Activated naive CD4-positive, alpha-beta T cell treated with anti-CD3 and anti-CD28 coated beads, Interleukin-2, amount 50 U/mL, for 16 hours (primary cell): Measurements from ENCODE around the gene RFNG.

Experiments
- DNase-seq: peaks from one replicate; pipeline ENCODE4 v3.0.0-alpha.2; 2020

The RFNG gene

DNA sequence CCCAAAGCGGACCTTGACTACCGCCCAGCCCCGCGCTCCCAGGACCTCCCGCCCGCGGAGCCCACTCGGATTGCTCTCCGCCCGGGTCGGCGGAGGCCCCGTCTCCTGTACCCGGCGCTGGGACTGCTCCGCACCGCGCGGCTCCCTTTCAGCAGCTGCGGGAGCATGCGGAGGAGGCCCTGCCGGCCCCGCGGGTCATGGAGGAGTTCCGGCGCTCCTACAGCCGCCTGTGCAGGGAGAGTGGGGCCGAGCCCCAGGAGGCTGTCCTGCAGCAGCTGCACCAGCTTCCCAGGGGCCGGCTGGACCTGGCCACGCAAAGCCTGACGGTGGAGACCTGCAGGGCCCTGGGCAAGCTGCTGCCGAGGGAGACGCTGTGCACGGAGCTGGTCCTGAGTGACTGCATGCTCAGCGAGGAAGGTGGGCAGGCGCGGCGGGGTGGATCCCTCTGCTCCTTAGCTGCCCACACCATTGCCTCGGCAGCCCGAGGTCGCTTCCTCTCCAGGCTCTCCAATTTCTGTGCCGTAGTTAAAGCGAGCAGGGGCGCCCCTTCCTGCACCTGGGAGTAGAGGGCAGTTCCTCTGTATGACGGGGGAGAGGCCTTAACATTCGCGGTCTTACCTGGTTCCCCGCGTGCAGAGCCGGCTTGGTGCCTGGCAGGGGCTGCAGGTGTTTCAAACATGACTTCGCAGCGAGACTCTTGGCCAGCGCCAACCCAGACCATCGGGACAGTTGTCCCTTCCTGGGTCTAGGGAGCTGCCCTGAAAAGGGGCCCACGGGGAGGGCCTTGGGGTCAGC lies 28.0 kb downstream of the RFNG start:
- peak; percentile 31 for DNase-seq

DNA sequence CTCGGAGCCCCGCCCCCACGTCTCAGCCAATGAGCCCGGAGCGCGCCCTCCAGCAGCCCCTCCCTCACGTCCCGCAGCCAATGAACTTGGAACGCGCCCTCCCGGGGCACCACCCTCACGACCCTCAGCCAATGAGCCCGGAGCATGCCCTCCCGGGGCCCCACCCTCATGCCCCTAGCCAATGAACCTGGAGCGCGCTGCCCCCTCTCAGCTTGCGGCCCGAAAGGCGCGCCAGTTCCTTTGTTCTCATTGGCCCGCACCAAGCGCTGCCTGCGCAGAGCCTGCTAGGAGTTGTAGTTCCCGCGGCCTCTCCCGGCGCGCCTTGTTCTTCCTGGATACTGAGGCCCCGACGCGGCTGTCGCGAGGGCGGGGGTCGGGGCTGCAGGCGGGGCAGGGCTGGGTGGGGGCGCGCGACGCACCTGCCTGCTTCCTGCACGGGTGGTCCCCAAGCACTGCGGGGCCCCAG lies 28.6 kb downstream of the RFNG start, which contains the start of gene LRRC45:
LRRC45 (plus strand) TSS at position 325 of the 466 bp plus-strand sequence. CDS start 339 bp downstream, outside the sequence.
- peak; percentile 100 for DNase-seq

DNA sequence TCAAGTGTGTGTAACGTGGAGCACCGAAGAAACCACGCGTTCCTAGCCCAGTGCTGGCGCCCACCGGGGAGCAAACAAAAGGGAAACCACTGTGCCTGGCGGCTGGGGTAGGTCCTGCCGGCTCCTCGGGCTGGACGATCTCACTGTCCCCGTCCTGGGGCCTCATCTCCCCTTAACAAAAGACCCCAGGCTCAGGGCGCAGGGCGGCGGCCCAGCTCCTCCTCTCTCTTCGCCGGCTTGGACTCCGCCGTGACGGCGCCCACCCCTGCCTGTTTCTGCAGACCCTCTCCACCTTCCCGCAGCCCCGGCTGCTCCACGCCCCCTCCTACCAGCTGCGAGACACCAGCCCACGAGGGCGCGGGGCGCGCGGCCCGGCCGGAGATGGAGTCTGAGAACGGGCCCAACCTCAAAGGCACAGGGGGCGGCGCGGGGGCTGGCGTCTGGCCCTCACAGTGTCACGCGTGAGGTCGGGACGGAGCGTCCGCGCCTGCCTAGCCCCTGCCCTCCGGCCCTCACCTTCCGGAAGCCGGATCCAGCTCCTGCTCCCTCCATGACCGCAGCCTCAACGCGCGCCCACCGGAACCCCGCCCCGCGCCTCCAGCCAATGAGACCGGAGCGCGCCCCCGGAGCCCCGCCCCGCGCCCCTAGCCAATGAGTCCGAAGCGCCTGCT lies 29.2 kb downstream of the RFNG start, which contains the start of gene CENPX:
CENPX (minus strand) TSS at position 569 of the 671 bp plus-strand sequence; CDS start at position 552, 17 bp downstream.
- DNase-seq = no peak

DNA sequence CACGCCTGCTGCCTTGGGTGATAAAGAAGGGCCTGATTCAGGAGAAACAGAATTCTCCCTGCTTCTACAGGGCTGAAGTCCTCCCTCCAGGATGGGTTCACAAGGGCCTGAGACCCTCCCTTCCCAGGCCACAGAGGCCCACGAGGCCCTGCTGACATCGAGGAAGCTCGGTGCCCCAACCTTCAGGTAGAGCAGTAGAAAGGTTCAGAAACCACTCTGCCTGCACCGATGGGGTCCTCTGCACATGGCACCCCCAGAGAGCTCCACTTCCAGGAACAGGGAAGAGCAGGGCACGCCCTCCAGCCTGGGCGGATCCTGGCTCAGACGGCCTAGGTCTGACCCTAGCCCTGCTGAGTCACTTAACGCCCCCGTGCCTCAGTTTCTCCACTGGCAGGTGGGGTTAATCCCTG lies 29.7 kb downstream of the RFNG start:
- DNase-seq = no peak

DNA sequence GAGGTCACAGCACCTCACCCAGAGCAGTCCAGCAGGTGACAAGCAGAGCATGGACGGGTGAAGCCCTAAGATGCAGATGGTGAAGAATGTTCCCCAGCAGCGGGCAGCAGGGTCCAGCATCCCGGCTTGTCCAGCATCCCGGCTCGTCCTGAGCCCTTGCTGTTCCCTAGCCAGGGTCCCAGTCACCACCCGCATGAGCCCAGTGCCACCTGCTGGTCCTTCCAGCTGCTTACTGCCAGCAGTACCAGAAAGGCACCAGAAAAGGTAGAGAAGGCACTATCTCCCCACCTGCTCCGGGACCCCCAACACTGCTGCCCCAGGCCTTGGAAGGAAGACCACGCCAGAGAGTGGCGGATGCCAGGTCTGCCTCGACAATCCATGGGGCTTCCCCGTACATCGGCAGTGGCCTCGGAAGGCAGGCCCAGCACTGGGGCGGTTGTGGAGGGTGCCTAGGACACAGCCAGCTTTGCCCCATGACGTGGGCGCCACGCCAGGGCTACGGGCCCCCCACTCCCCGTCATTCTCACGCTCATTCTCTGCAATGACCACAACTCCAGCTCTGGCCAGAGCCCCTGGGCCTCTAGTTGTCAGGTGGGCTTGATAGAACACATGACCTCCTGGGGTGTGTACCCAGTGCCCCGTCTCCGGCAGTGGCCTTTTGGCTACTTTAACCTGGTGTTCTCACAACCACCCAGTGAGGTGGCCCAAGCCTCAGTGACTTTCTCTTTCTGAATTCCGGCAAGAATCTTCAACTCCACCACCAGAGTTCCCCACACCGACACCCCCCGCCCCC lies 30.3 kb downstream of the RFNG start:
- peak; percentile 60 for DNase-seq

DNA sequence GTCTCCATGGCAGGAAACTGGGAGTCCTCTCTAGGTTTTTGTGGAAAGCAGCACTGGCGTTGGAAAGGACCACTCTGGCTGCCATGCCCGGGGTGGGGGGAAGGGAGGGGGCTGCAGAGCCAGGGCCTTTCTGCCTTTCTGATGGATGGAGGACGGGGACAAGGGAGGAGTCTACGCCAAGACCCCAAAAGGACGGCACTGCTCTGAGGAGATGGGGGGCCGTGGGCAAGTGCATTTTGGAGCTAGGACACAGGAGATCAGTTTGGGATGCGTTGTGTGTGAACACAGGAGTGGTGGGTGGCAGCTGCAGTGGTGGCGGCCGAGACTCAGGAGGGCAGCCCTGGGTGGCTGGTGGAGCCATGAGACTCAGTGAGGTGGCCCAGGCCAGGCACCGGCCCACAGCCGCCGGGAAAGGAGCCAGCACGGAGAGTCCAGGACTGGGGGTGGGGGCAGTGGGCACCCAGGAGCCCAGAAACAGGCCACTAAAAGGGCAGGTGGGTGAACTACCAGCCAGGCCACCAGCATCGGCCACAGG lies 31.0 kb downstream of the RFNG start:
- no peak for DNase-seq

DNA sequence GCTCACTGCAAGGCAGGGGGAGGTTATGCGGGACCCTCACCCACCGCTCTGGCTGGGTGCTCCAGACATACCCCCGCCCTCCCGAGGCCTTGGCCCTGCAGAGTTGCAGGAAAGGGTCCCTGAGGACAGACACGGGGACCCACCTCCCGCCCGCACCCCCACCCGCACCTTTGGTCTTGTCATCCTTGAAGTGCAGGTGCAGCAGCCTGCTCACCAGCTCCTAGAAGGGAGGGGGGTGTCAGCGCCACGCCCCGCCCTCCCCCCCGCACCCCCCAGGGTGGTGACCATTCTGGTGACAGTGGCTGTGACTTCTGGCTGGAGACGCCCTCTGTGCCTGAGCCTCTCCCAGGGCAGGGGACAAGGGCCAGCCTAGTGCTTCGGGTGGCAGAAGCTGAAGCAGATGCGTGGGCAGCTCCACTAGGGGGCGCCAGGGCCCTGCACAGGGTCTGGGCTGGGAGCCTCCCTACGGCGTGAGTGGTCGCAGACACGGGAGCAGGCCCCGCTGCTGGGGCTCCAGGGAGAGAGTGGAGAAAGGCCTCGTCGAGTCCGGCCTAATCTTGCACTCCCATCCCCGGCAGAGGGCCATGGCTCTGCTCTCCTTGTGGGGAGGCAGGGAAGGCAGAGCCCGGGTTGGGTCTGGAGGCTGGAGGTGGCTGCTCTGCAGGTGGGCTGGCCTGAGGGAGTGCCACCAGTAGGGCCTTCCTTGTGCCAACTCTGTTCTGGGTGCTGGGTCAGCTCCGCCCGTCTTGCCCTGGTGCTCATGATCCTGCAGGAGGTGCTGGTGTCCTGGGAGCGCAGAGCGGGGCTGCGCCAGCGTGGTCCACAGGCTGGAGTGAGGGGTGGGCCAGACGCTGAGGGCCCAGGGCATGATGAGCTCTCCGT lies 31.7 kb downstream of the RFNG start:
- peak; percentile 69 for DNase-seq

DNA sequence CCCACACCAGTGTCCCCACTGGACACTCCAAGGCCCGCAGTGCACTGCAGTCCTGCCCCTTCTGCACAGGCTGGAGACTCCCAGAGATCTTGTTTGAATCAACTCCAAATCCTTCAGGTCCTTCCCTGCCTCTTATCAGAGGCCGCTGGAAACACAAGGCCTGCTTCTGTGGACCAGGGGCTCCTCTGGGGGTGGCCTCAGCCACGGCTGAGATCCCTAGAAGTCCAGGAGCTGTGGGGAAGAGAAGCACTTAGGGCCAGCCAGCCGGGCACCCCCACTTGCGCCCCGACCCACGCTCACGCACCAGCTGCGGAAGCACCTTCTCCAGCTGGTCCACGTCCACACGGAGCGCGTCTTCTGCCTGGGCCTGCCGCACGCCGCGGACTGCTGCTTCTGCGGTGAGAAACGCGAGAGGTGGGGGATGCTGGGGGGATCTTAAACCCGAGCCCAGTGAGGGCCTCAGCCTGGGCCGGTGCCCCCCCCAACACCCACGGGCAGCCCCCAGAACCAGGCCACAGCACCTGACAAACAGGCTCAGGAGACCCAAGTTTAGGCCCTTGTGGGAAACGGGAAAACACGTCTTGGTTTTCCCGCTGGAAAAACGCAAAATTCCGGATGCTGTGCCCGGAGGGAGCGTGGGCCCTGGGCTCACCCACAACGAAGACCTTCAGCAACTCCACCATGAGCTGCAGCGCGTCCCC lies 32.5 kb downstream of the RFNG start:
- no peak for DNase-seq

DNA sequence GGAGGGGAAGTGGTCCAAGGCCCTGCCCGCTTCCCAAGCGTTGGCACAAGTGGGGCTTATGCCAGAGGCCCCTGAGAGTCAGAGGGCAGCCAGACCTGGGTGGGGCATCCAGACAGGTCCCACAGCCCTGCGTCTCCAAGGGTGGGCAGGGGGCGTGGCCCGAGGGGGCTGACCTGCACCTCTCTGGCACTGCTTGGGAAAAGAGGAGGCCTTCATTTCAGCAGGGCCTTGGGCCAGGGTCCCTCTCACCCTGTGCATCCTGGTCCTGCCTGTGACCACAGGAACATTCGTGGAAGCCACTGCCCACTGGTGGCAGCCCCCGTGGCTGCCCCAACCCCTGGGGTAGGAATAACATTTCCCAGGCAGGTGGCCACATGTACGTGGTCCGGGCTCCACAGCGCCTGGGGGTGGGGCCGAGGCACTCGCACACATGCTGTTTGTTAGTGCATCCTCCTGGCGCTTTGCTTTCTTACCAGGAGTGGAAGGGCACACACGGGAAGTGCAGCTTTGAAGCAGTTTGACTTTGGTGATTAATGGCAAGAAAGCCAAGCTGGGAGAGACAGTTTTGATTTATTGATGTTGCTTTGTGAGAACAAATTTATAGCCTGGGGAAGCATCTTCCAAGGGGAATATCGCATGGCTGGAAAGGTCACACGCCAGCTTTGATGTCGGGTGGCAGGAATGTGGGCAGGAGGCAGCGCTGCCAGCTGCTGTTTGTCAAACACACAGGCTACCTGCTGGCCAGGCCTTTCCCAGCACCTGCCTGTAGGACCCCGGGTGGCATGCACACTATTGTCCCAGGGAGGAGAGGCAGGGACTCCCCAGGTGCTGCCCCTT lies 33.2 kb downstream of the RFNG start:
- DNase-seq = no peak

DNA sequence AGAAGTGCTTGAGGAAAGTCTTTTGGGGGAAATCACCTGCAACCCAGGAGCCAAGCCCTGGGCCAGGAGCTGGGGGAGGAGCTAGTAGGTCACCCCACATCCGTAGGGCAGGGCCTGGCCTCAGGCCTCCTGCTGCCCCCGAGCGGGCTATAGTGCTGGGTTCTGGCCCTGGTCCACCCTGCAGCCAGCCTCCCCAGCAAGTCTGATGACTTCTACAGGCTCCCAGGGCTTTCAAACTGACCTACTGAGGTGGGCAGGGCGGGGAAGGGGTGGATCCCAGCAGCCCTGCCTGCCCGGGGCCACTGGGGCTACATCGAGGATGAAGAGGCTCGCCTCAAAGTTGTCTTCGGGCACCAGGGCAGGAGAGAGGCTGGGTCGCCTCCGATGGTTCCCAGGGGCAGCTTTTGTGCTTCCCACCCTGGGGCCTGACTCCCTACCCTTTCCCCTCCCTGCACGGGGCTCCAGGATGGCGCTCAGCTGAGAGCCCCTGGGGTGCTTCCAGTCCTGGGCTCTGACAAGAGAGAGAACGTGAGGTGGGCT lies 33.9 kb downstream of the RFNG start:
- DNase-seq = no peak

DNA sequence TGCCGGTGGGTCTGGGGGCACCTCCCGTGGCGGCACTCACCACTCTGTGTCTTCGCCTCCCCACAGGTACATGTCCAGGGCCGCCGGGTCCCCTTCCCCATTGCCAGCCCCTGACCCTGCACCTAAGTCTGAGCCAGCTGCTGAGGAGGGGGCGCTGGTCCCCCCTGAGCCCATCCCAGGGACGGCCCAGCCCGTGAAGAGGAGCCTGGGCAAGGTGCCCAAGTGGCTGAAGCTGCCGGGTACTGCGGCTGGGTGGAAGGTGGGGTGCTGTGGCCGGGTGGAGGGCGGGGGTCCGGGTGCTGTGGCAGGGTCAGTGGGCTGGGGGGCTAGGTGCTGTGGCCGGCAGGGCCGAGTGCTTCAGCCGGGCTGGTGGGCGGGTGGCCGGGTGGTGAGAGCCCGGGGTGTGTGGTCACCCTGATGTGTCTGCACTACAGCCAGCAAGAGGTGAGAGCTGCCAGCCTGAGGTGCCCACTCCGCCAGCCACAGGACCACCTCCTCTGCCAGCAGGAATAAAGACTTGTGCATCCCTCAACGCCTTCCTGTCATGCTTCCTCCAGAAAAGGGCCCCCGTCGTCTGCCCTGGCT lies 34.6 kb downstream of the RFNG start:
- no peak for DNase-seq

DNA sequence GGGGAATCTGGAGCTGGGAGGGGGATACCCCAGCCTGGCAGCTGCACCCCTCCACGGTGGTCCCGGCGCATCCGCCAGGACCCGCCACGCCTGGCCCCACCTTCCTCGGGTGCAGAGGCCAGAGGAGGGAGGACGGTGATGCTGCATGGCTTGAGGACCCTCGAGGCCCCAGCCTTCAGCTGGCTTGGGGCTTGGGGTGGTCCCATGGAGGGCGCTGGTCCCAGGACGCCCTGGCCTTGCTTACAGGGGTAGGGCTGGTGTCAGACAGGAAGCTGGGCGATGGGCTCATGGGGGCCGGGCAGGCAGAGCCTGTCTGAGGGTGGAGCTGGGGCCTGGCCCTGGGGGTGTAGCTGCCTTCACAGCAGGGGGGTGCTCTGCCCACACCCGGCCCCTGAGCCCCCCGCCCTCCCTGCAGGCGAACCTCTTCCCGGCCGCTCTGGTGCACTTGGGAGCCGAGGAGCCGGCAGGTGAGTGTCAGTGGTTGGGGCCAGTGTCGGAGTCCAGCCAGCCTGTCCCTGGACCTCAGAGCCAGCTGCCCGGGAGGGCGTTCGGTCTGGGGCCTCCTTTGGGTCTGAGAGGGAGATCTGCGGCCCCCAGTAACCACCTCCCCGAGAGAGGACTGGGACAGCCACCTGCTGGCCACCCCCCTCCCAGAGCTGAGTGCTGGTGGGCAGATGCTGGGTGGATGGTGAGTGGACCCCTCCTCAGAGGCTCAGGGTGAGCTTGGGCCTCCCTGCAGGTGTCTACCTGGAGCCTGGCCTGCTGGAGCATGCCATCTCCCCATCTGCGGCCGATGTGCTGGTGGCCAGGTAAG lies 35.3 kb downstream of the RFNG start:
- no peak for DNase-seq

DNA sequence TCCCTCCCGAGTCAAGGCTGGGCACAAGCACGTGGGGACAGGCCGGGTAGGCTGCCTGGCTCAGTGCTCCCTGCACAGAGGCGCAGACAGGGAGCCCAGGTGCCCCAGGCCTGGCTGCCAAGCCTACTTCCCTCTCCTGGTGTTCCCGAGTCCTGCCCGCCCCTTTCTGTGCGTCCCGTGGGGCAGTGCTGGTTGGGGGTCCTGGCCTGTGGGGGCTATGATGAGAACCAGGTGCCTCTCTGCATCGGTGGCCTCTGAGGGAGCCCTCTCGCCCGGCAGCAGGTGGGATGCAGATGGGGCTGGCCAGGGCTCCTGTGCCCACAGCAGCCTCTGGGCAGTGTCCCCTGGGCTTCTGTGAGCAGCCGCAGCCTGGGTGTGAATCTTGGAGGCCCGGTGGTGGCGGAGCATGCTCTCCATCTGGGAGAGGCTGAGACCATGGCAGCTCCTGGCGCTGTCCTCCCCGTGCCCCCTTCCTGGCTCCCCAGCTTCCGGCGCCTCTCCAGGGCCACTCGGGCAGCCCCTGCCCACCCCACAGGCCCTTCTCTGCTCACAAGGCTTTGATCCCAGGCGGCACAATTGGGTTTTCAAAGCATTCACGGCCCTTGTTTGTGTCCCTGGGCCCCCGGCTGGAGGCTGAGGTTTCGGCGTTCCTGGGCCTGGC lies 36.2 kb downstream of the RFNG start:
- DNase-seq = no peak

DNA sequence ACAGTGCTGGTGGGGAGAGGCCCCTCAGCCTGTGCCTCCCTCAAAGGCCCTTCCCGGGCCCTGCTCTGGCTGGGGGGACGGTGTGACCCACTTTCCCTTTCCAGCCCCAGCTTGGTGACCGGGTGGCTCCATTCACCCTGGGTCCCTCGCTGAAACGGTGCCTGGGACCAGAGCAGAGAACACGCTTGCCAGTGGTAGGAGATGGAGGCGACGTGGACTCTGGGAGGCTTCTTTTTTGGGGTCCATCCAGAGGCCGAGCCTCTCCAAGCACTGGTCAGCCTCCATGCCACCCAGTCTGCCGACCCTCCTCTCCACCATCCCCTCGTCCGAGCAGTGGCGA lies 36.7 kb downstream of the RFNG start:
- no peak for DNase-seq

DNA sequence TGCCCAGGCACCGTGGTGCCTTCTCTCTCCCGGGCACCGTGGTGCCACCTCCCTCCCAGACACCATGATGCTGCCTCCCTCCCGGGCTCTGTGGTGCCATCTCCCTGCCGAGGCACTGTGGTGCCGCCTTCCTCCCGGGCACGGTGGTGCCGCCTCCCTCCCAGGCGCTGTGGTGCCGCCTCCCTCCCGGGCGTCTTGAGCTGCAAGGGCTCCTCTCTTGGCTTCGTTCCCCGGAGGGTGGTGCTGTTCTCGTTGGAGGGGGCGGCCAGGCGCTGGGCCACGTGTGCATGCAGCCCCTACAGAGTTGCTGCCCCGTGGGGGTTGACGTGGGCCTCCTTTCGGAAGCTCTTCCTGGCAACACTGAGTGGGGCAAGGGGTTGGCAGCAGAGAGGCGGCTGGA lies 37.2 kb downstream of the RFNG start:
- DNase-seq = no peak

DNA sequence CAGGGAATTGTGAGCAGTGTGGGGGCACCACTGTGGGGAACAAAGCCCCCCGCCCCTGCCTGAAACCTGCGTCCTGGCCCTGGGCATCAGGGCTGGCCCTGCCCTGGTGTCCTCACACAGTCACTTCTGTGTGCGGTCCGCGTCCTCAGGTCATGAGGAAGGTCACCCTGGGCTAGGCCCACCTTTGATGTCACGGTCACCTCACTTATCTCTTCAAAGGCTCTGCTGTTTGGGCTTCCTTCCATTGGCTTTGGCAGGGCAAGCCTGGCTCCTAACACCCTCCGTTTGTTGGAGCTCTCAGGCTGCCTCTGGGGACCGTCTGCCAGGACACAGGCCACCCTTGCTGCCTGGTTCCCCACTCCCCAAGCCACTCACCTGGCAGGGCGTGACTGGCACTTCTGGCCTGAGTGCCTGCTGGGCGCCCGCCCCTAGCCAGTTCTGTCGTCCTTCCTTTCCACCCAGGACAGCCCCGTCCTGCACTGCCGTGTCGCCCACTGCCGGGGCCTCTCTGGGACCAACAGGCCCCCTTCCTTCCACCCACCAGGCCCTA lies 37.8 kb downstream of the RFNG start:
- no peak for DNase-seq

DNA sequence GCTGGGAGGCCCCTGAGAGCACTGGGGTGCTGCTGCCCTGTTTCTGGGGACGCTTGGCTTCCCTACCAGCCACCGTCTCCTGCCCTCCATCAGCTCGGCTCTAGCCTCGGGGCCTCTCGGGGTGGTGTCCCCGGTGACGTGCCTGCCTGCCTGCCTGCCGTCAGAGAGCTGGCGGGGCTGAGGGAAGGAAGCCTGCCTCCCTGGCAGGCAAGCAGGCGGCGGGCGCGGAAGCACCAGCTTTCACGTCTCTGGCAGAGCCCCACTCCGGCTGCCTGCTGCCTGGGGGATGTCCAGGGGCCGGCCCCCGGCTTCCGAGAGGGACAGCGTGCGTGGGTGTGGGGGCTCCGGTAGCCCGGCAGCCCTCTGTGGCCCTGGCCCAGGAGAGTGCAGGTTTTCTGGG lies 38.3 kb downstream of the RFNG start:
- DNase-seq = no peak
